Inflammatory macrophage treated with lipopolysaccharide for 1 hour (primary cell): ENCODE results near the gene CAMKMT.

Source experiments
- DNase-seq, 2 donors: peaks; one replicate each; pipeline ENCODE4 v3.0.0-alpha.2; 2020 to 2022

Gene CAMKMT

GRCh38 chr2:44706681-44707553, 345.2 kb downstream of the CAMKMT start:
- no peak for DNase-seq

GRCh38 chr2:44707945-44708660, 346.4 kb downstream of the CAMKMT start:
- DNase-seq, result peak; percentile 65 to 78

GRCh38 chr2:44708661-44709000, 346.9 kb downstream of the CAMKMT start:
- no peak for DNase-seq

- DNase-seq, result no peak
Measured at GRCh38 chr2:44713170-44713569, 351.4 kb downstream of the CAMKMT start.

- DNase-seq, result no peak
Measured at GRCh38 chr2:44715671-44716081, 353.9 kb downstream of the CAMKMT start.

GRCh38 chr2:44716131-44716530, 354.4 kb downstream of the CAMKMT start:
- no peak for DNase-seq

GRCh38 chr2:44718431-44718830, 356.7 kb downstream of the CAMKMT start:
- no peak for DNase-seq

- no peak for DNase-seq
Measured at GRCh38 chr2:44719562-44719961, 357.8 kb downstream of the CAMKMT start.

- DNase-seq, result no peak
Measured at GRCh38 chr2:44722026-44722625, 360.4 kb downstream of the CAMKMT start.

- no peak for DNase-seq
Measured at GRCh38 chr2:44723921-44724320, 362.2 kb downstream of the CAMKMT start.

- DNase-seq, result no peak
Measured at GRCh38 chr2:44730593-44730992, 368.8 kb downstream of the CAMKMT start.

GRCh38 chr2:44731505-44731904, 369.8 kb downstream of the CAMKMT start:
- DNase-seq, result no peak

GRCh38 chr2:44736270-44736942, 374.7 kb downstream of the CAMKMT start:
- DNase-seq, result no peak

- DNase-seq, result no peak
Measured at GRCh38 chr2:44740678-44741077, 378.9 kb downstream of the CAMKMT start.

- DNase-seq, result no peak
Measured at GRCh38 chr2:44741507-44741906, 379.8 kb downstream of the CAMKMT start.

- no peak for DNase-seq
Measured at GRCh38 chr2:44742057-44742456, 380.3 kb downstream of the CAMKMT start.

GRCh38 chr2:44743473-44743872, 381.7 kb downstream of the CAMKMT start:
- no peak for DNase-seq

GRCh38 chr2:44744961-44745892, 383.5 kb downstream of the CAMKMT start:
- DNase-seq, result no peak

GRCh38 chr2:44745922-44746766, 384.4 kb downstream of the CAMKMT start:
- no peak for DNase-seq

- no peak for DNase-seq
Measured at GRCh38 chr2:44746856-44747615, 385.3 kb downstream of the CAMKMT start.
